22Rv1 (cell line): ENCODE measurements around the gene SUFU.

Experiments
- H3K27ac ChIP-seq: fragments of 450-650 bp; 2 replicates; pipeline ENCODE4 v1.5.1; 2017
- ZFX ChIP-seq: fragments of 450-650 bp; IDR thresholded peaks from 2 replicates; pipeline ENCODE4 v1.6.1; 2017; ENCODE audit warnings: antibody characterized with exemption, borderline replicate concordance
- TF ChIP-seq, protein P1 (sequence below): fragments of 450-650 bp; IDR thresholded peaks from 2 replicates; pipeline ENCODE4 v1.5.1; 2017; ENCODE audit warnings: mild to moderate bottlenecking

SUFU gene

DNA sequence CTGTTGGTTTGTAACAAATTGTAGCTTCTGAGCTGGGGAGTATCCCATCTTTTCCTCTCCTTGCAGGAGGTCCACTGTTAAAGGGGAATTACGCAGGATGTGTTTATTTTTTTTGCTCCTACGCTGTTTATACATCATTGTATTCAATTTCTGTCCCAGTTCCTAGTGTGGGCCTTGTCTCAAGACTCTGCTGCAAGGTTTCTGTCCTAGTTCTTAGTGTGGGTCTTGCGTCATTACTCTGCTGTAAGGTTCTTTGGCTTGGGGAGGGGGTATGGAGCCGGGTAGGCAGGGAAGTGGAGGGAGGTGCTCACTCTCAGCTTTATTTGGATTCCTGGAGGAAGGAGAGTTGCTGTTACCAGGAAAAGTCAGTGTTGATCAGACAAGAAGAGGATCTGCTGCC lies 76.5 kb downstream of the SUFU start:
- no peak overlapping the region for H3K27ac ChIP-seq
- no peak for TF ChIP-seq ZFX
- TF ChIP-seq, protein P1, sequence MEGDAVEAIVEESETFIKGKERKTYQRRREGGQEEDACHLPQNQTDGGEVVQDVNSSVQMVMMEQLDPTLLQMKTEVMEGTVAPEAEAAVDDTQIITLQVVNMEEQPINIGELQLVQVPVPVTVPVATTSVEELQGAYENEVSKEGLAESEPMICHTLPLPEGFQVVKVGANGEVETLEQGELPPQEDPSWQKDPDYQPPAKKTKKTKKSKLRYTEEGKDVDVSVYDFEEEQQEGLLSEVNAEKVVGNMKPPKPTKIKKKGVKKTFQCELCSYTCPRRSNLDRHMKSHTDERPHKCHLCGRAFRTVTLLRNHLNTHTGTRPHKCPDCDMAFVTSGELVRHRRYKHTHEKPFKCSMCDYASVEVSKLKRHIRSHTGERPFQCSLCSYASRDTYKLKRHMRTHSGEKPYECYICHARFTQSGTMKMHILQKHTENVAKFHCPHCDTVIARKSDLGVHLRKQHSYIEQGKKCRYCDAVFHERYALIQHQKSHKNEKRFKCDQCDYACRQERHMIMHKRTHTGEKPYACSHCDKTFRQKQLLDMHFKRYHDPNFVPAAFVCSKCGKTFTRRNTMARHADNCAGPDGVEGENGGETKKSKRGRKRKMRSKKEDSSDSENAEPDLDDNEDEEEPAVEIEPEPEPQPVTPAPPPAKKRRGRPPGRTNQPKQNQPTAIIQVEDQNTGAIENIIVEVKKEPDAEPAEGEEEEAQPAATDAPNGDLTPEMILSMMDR: no peak

- H3K27ac ChIP-seq: no peak overlapping the region
- TF ChIP-seq, protein P1: no peak
- no peak for TF ChIP-seq ZFX
These were observed 77.6 kb downstream of the SUFU start for GRCh38 chr10:102581401-102581800.

GRCh38 chr10:102581981-102582580 lies 78.3 kb downstream of the SUFU start:
- no peak overlapping the region for H3K27ac ChIP-seq
- no peak for TF ChIP-seq ZFX
- TF ChIP-seq, protein P1: no peak

DNA sequence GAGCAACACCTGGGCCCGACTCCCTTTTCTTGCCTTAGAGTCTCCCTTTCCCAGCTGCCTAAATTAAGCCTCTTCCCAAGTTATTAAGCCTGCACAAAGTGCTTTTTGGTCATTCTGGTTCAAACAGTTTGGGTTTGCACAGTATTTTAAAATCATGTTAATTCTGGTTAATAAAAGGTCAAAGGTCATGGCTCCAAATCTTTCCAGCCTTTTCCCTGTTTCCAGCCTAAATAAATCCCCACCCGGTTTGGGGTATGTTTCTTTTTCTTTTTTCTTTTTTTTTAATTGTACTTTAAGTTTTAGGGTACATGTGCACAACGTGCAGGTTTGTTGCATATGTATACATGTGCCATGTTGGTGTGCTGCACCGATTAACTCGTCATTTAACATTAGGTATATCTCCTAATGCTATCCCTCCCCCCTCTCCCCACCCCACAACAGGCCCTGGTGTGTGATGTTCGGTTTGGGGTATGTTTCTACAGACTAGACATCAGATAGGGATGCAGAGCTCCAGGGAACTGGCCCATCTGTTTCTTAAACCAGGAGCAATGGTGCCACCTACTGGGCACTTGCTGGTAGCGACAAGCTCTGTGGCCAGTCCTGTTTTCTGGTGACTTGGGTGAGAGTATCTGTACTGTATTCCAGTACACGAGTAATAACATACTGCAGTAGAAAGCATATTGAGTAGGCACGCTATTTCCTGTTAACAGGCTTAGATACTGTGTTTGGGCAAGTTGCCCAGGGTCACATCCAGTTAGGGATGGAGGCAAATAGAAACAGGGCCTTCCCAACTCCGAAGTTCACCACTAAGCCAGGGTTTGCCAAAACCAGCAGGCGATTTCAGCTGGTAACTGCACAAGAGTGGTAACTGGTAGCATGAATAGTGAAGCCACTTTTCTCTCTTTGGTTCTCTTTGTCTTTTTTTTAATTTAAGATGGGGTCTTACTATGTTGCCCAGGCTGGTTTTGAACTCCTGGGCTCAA lies 80.0 kb downstream of the SUFU start:
- no peak for TF ChIP-seq ZFX
- TF ChIP-seq, protein P1: peak; percentile 93
- H3K27ac ChIP-seq: no peak overlapping the region

- TF ChIP-seq, protein P1: no peak
- TF ChIP-seq ZFX: no peak
- no peak overlapping the region for H3K27ac ChIP-seq
These were observed 81.3 kb downstream of the SUFU start for GRCh38 chr10:102585026-102585425.

DNA sequence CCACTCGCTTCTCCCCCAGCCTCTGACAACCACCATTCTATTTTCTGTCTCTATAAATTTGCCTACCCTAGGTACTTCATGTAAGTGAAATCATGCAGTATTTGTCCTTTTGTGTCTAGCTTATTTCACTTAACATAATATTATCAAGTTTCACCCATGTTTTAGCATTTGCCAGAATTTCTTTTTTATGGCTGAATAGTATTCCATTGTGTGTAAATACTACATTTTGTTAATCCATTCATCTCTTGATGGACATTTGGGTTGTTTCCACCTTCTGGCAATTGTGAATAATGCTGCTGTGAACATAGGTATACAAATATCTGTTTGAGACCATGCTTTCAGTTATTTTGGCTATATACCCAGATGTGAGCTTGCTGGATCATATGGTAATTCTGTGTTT lies 83.1 kb downstream of the SUFU start:
- TF ChIP-seq, protein P1: no peak
- no peak for TF ChIP-seq ZFX
- H3K27ac ChIP-seq: no peak overlapping the region

- TF ChIP-seq ZFX: no peak
- TF ChIP-seq, protein P1: no peak
- no peak overlapping the region for H3K27ac ChIP-seq
These were observed 85.1 kb downstream of the SUFU start for GRCh38 chr10:102588875-102589274.
